Naive B cell (primary cell): ENCODE measurements around the gene OR2H1. TPM values are rescaled to one million over a fixed set of nuclear protein-coding genes. Genes with fewer than 3 reads are reported as not detected.

Source experiments
- ATAC-seq, 2 donors: fragments of 150-1000 bp; cut with Tn5 transposase; 2 replicates each; pipeline ENCODE4 v1.10.0; 2021; ENCODE audit warnings: low read depth in 2 of 2, mild to moderate bottlenecking in 2 of 2, moderate library complexity in 2 of 2
- DNase-seq: peaks from one replicate; pipeline ENCODE4 v3.0.0; 2022
- H3K27ac Mint-ChIP-seq, 6 donors: one replicate each; pipeline ENCODE4 v1.8.0; 2020 to 2022; ENCODE audit warnings: mild to moderate bottlenecking in 6 of 6, mixed read lengths in 6 of 6, moderate library complexity in 5 of 6, inconsistent platforms in 2 of 6
- H3K27me3 Mint-ChIP-seq, 3 donors: one replicate each; pipeline ENCODE4 v1.8.0; 2021 to 2022; ENCODE audit warnings: mixed read lengths in 3 of 3, mild to moderate bottlenecking in 1 of 3
- H3K36me3 Mint-ChIP-seq, 2 donors: one replicate each; pipeline ENCODE4 v1.8.0; 2020 to 2022; ENCODE audit warnings: mixed read lengths in 2 of 2, inconsistent platforms in 1 of 2, mild to moderate bottlenecking in 1 of 2
- H3K4me1 Mint-ChIP-seq, 3 donors: one replicate each; pipeline ENCODE4 v1.8.0; 2020 to 2022; ENCODE audit warnings: mixed read lengths in 3 of 3, inconsistent platforms in 1 of 3, mild to moderate bottlenecking in 1 of 3, moderate library complexity in 1 of 3
- H3K4me3 Mint-ChIP-seq, 8 donors: one replicate each; pipeline ENCODE4 v1.8.0; 2020 to 2022; ENCODE audit warnings: mild to moderate bottlenecking in 8 of 8, mixed read lengths in 8 of 8, moderate library complexity in 8 of 8, inconsistent platforms in 2 of 8
- H3K9me3 Mint-ChIP-seq, 7 donors: one replicate each; pipeline ENCODE4 v1.8.0; 2020 to 2022; ENCODE audit warnings: mixed read lengths in 7 of 7, mild to moderate bottlenecking in 5 of 7, inconsistent platforms in 2 of 7, moderate library complexity in 1 of 7
- polyA plus RNA-seq, 6 donors: library from polyadenylated mRNA; unstranded; fragments of 300-500 nt; fragmentation: Illumina TruSeq; gene quantifications; one replicate each; pipeline ENCODE4 v1.2.3, GENCODE V29; 2021; ENCODE audit warnings: low read depth in 6 of 6

Gene OR2H1
- polyA plus RNA-seq, 6 donors from 2014 or later = not detected

- no peak for DNase-seq
- Mint-ChIP-seq H3K9me3 (peaks cover 0 to 2% (median 0%) of the 10 kb centered on the region in 7 donors), H3K36me3 (no peaks in the 10 kb centered on the region), H3K4me3 (no peak overlapping the region), H3K27me3 (peaks cover 20 to 26% (median 23%) of the 10 kb centered on the region in 3 donors), H3K27ac (no peak overlapping the region), H3K4me1 (no peaks in the 10 kb centered on the region)
- no peak for ATAC-seq
Observed at GRCh38 chr6:29461021-29461814, 4.3 kb downstream of the OR2H1 start.

GRCh38 chr6:29462022-29462421, 5.1 kb downstream of the OR2H1 start:
- Mint-ChIP-seq H3K36me3 (no peaks in the 10 kb centered on the region), H3K27ac (no peak overlapping the region), H3K27me3 (peaks cover 23 to 32% (median 28%) of the 10 kb centered on the region in 3 donors), H3K4me3 (no peak overlapping the region), H3K4me1 (no peaks in the 10 kb centered on the region), H3K9me3 (peaks cover 0 to 2% (median 0%) of the 10 kb centered on the region in 7 donors)
- ATAC-seq (no peak), DNase-seq (no peak)

GRCh38 chr6:29465279-29465678, 8.3 kb downstream of the OR2H1 start:
- peaks cover 18 to 46% (median 42%) of the 10 kb centered on the region in 3 donors for H3K27me3 Mint-ChIP-seq
- no peaks in the 10 kb centered on the region for H3K36me3 Mint-ChIP-seq
- no peak for ATAC-seq
- no peak for DNase-seq
- H3K4me1 Mint-ChIP-seq = no peaks in the 10 kb centered on the region
- no peak overlapping the region for H3K4me3 Mint-ChIP-seq
- H3K27ac Mint-ChIP-seq = no peak overlapping the region
- H3K9me3 Mint-ChIP-seq = peaks cover 0 to 2% (median 0%) of the 10 kb centered on the region in 7 donors

GRCh38 chr6:29465801-29466200, 8.8 kb downstream of the OR2H1 start:
- H3K4me1 Mint-ChIP-seq = no peaks in the 10 kb centered on the region
- H3K27me3 Mint-ChIP-seq = peaks cover 18 to 46% (median 43%) of the 10 kb centered on the region in 3 donors
- H3K4me3 Mint-ChIP-seq = no peak overlapping the region
- H3K36me3 Mint-ChIP-seq = no peaks in the 10 kb centered on the region
- peaks cover 0 to 2% (median 0%) of the 10 kb centered on the region in 7 donors for H3K9me3 Mint-ChIP-seq
- no peak for ATAC-seq
- H3K27ac Mint-ChIP-seq = no peak overlapping the region
- DNase-seq = no peak

GRCh38 chr6:29466241-29466640, 9.3 kb downstream of the OR2H1 start:
- Mint-ChIP-seq H3K4me3 (no peak overlapping the region), H3K9me3 (peaks cover 0 to 2% (median 0%) of the 10 kb centered on the region in 7 donors), H3K36me3 (no peaks in the 10 kb centered on the region), H3K4me1 (no peaks in the 10 kb centered on the region), H3K27ac (no peak overlapping the region), H3K27me3 (peaks cover 18 to 48% (median 43%) of the 10 kb centered on the region in 3 donors)
- DNase-seq = no peak
- no peak for ATAC-seq

- Mint-ChIP-seq H3K4me1 (no peaks in the 10 kb centered on the region), H3K36me3 (peaks cover 0 to 8% of the 10 kb centered on the region in 2 donors), H3K27ac (no peak overlapping the region), H3K9me3 (peaks cover 0 to 8% (median 0%) of the 10 kb centered on the region in 7 donors), H3K4me3 (no peak overlapping the region), H3K27me3 (peaks cover 19 to 26% (median 24%) of the 10 kb centered on the region in 3 donors)
- DNase-seq (no peak), ATAC-seq (no peak)
Observed at GRCh38 chr6:29474996-29475395, 18.0 kb downstream of the OR2H1 start.

GRCh38 chr6:29477923-29478450, 21.0 kb downstream of the OR2H1 start:
- Mint-ChIP-seq H3K36me3 (peaks cover 0 to 3% of the 10 kb centered on the region in 2 donors), H3K27me3 (peaks cover 13 to 23% (median 15%) of the 10 kb centered on the region in 3 donors), H3K9me3 (peaks cover 0 to 19% (median 4%) of the 10 kb centered on the region in 7 donors), H3K27ac (no peak overlapping the region), H3K4me3 (no peak overlapping the region), H3K4me1 (no peaks in the 10 kb centered on the region)
- no peak for ATAC-seq
- no peak for DNase-seq

- peaks cover 0 to 13% (median 3%) of the 10 kb centered on the region in 7 donors for H3K9me3 Mint-ChIP-seq
- H3K36me3 Mint-ChIP-seq = no peaks in the 10 kb centered on the region
- H3K27me3 Mint-ChIP-seq = peaks cover 7 to 27% (median 13%) of the 10 kb centered on the region in 3 donors
- no peak overlapping the region for H3K4me3 Mint-ChIP-seq
- H3K4me1 Mint-ChIP-seq = no peaks in the 10 kb centered on the region
- no peak overlapping the region for H3K27ac Mint-ChIP-seq
- DNase-seq = no peak
- ATAC-seq = no peak
Observed at GRCh38 chr6:29478740-29479139, 21.8 kb downstream of the OR2H1 start.

GRCh38 chr6:29479560-29479959, 22.6 kb downstream of the OR2H1 start:
- Mint-ChIP-seq H3K9me3 (peaks cover 0 to 13% (median 3%) of the 10 kb centered on the region in 7 donors), H3K36me3 (no peaks in the 10 kb centered on the region), H3K27ac (no peak overlapping the region), H3K27me3 (peaks cover 7 to 22% (median 13%) of the 10 kb centered on the region in 3 donors), H3K4me1 (no peaks in the 10 kb centered on the region), H3K4me3 (no peak overlapping the region)
- ATAC-seq = no peak
- no peak for DNase-seq

GRCh38 chr6:29483186-29483585, 26.2 kb downstream of the OR2H1 start:
- ATAC-seq (no peak), DNase-seq (no peak)
- Mint-ChIP-seq H3K27me3 (peaks cover 13 to 24% (median 20%) of the 10 kb centered on the region in 3 donors), H3K36me3 (no peaks in the 10 kb centered on the region), H3K4me1 (no peaks in the 10 kb centered on the region), H3K4me3 (no peak overlapping the region), H3K27ac (no peak overlapping the region), H3K9me3 (peaks cover 0 to 13% (median 3%) of the 10 kb centered on the region in 7 donors)

GRCh38 chr6:29483735-29484134, 26.8 kb downstream of the OR2H1 start:
- DNase-seq (no peak), ATAC-seq (no peak)
- Mint-ChIP-seq H3K9me3 (peaks cover 0 to 13% (median 3%) of the 10 kb centered on the region in 7 donors), H3K4me3 (no peak overlapping the region), H3K27ac (no peak overlapping the region), H3K4me1 (no peaks in the 10 kb centered on the region), H3K36me3 (no peaks in the 10 kb centered on the region), H3K27me3 (peaks cover 13 to 24% (median 20%) of the 10 kb centered on the region in 3 donors)

- DNase-seq (no peak), ATAC-seq (no peak)
- no peaks in the 10 kb centered on the region for H3K36me3 Mint-ChIP-seq
- no peaks in the 10 kb centered on the region for H3K4me1 Mint-ChIP-seq
- H3K27ac Mint-ChIP-seq = no peak overlapping the region
- H3K9me3 Mint-ChIP-seq = peaks cover 0 to 11% (median 0%) of the 10 kb centered on the region in 7 donors
- H3K27me3 Mint-ChIP-seq = peaks cover 13 to 24% (median 15%) of the 10 kb centered on the region in 3 donors
- H3K4me3 Mint-ChIP-seq = no peak overlapping the region
Observed at GRCh38 chr6:29486577-29486976, 29.6 kb downstream of the OR2H1 start.

- Mint-ChIP-seq H3K4me3 (no peak overlapping the region), H3K36me3 (no peaks in the 10 kb centered on the region), H3K27ac (no peak overlapping the region), H3K27me3 (peaks cover 13 to 24% (median 15%) of the 10 kb centered on the region in 3 donors), H3K9me3 (peaks cover 0 to 5% (median 0%) of the 10 kb centered on the region in 7 donors), H3K4me1 (no peaks in the 10 kb centered on the region)
- ATAC-seq (no peak), DNase-seq (no peak)
Observed at GRCh38 chr6:29487131-29487530, 30.2 kb downstream of the OR2H1 start.

- peaks cover 0 to 2% (median 0%) of the 10 kb centered on the region in 7 donors for H3K9me3 Mint-ChIP-seq
- H3K27ac Mint-ChIP-seq = no peak within 1 kb of the TSS
- ATAC-seq (no peak), DNase-seq (no peak)
- H3K27me3 Mint-ChIP-seq = peaks cover 10 to 24% (median 13%) of the 10 kb centered on the region in 3 donors
- no peak within 1 kb of the TSS for H3K4me3 Mint-ChIP-seq
- H3K36me3 Mint-ChIP-seq = no peaks in the 10 kb centered on the region
- no peaks in the 10 kb centered on the region for H3K4me1 Mint-ChIP-seq
Observed at GRCh38 chr6:29487660-29488059, 30.7 kb downstream of the OR2H1 start, which contains the start of gene MAS1L. Gene MAS1L, minus strand, starts transcription at chr6:29487956. Its CDS starts 54 bp downstream, at chr6:29487902.
